HG03342 (cell line): Measurements from ENCODE around the gene SORBS2.
"Not testable (repeated sequence)": the region's sequence is repeated elsewhere in the genome, so short reads cannot be mapped to it uniquely, and the experiment has no call there.

Experiments
- ATAC-seq: cut with Tn5 transposase; IDR thresholded peaks from one replicate; pipeline ENCODE4 v1.9.1; 2021; ENCODE audit warnings: mild to moderate bottlenecking, moderate library complexity; ENCODE audit not compliant: unreplicated experiment

SORBS2 gene

DNA sequence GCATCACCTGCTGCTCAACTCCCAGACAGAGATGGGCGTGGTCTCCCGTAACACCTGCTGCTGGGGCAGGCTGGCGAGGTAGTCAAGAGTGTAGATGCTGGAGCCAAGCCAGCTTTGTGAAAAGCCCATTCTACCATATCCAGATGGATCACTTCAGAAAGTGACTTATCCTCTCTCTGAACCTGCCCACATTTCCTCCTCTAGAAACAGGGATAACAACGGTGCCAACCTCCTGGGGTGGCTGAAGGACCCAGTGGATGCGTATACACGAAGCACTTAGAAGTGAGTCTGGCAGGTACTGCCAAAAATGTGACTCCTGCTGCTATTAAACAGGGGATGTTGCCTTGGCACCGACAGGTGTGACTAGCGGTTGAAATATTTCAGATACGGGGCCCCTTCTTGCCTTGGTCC is 95.8 kb downstream of the SORBS2 start:
- no peak for ATAC-seq

DNA sequence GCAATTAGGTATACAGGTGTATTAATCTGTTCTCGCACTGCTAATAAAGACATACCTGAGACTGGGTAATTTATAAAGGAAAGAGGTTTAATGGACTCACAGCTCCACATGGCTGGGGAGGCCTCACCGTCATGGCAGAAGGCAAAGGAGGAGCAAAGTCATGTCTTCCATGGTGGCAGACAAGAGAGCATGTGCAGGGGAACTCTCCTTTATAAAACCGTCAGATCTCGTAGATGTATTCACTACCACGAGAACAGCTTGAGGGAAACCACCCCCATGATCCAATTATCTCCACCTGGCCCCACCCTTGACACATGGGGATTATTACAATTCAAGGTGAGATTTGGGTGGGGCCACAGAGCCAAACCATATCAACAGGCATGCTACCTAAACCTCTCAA is 97.5 kb downstream of the SORBS2 start:
- not testable (repeated sequence) for ATAC-seq

DNA sequence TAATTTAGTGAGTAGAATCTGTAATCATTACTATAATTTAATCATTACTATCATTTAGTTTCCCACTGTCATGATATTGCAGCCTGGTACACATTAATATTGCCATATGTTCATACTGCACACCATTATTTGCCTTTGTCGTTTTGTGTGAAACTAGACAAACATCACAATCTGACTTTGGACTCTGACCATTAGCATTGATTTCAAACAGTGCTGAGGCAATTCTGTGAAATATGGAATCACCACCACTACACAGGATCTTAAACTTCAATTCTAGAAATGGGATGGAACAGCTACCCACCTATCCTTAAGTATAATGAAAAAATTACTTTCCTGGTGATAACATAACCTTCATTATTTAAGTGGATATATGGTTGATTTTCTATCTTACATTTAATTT is 98.3 kb downstream of the SORBS2 start:
- no peak for ATAC-seq

DNA sequence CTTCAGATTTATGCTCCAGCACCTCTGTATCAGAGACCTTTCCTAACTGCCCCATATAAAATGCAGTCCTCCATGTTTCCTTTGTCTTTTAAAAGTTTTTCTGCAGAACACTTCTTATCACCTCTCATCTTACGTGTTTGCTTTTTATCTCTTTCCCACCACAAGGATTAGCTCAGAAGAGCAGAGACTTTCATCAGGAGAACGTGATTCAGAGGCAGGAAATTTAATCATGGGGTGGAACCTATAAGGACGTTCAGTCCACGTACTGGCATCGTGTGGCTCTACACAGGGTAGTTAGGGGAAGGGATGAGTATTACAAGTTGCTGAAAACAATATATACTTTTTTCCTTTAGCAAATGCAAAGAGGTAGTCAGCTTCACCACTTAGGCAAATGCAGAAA is 98.7 kb downstream of the SORBS2 start:
- ATAC-seq, result no peak

DNA sequence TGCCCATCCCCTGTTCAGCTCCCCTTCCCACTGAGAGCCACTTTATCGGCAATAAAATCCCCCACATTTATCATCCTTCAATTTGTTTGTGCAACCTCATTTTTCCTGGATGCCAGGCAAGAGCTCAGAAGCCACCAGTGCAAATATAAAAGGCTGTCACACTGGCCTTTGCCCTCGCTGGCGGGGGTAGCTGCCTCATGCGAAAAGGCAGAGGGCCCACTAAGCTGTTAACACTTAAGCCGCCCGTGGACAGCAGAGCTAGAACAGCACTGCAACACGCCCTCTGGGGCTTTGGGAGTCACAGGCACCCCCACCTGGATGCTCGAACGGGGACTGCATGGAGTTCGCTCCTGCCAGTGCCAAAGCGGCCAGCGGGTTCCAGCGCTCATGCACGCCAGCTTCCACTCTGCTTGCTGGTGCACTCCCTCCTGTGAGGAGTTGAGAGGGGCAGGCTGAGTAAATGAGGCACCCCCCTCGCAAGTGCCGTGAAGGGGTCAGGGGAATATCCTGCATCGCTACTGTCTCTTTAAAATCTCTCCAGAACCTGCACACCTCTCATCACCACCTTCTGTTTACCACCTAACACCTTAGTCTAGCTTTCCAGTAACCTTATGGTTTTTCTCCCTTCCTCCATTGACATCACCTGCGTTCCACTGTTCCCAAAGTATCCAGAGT is 99.5 kb downstream of the SORBS2 start:
- ATAC-seq, result no peak

DNA sequence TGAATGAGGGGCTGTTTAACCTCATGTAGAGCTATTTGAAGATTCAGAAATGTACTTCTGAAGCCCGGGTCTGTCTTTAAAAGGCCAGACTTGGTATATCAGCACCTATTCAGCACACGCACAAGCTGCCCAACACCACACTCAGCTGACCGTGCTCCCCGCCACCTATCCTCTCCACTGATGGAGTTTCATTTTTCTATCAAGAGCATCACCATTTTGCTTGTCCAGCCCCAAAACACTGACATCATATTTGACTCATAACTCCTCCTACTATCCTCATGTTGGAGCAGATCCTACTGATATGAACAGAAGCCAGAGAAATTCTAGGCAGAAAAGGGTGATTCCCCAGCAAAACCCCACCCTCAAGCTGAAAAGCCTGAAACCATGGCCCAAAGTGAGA is 100.3 kb downstream of the SORBS2 start:
- no peak for ATAC-seq

DNA sequence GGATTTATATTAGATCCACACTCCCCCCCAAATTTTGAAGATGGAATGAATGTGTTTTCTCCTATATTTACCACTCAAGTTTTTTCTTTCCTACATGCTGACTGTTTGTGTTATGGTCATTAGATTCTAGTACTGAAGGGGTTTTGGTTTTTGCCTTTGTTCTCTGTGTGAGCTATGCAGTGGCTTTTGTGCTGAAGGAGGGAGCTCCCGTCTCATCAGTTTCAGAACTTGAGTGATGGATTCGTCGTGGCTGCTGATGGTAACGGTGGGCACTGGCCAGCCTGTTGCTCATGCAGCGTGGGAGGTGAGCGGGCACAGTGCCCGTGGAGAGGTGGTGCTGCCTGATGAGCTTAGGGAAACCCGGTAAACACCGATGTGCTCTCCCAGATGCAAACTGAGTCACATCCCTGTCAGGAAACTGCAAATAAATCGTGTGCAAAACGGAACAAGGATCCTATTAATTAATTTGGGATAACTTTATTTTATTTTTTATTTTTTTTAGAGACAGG is 101.5 kb downstream of the SORBS2 start:
- ATAC-seq, result no peak

DNA sequence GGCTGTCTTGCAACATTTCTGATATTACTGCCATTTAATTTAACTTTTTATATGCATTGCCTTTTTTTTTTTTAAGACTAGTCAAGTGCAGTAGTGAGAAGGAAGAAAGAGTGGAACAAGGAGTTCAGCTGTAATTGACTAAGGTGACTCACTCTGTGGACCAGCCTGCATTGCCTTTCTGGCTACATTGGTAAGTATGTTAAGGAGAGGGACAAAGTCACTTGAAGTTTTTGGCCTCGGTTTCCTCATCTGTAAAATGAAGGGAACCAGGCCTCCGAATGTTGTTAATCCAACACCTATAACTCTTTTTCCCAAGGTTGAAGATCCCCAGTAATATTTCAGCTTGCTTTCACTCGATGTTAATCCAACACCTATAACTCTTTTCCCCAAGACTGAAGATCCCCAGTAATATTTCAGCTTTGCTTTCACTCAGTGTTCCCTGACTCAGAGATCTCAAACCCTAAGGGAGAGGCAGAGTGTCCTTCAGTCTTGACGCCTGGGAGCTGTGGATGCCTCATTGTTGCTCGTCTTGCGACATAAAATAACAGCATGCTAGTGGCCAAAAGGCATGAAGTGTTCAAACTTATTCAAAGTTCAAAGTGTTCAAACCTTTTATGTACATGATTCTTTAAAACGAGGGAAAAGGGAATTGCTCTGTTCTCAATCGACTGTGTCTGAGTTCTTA is 102.0 kb downstream of the SORBS2 start:
- no peak for ATAC-seq

DNA sequence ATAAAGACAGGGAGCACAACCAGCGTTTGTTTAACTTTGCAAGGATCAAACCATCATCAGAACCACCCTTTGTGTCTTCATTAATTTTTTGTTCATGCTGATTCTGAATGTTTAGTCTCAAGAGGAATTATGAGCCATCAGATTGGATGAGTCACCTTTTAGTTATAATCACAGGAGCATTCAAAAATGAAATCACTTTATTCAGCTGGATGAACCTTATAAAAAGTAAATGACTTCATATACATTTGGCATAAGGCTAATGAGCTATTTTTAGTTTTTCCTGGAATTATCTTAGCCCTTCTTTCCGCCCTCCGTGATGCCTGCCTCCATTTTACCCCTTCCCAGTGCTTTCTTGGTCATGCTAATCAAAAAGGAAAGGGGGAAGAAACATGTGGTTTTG is 103.6 kb downstream of the SORBS2 start:
- ATAC-seq, result no peak

DNA sequence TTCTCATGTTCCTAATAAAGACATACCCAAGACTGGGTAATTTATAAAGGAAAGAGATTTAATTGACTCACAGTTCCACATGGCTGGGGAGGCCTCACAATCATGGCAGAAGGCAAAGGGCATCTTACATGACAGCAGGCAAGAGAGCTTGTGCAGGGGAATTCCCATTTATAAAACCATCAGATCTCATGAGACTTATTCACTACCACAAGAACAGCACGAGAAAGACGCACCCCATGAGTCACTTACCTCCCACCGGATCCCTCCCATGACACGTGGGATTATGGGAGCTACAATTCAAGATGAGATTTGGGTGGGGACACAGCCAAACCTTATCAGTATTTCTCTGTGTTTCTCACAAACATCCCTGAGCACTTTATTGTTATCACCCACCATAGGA is 104.4 kb downstream of the SORBS2 start:
- peak; percentile 48 for ATAC-seq

DNA sequence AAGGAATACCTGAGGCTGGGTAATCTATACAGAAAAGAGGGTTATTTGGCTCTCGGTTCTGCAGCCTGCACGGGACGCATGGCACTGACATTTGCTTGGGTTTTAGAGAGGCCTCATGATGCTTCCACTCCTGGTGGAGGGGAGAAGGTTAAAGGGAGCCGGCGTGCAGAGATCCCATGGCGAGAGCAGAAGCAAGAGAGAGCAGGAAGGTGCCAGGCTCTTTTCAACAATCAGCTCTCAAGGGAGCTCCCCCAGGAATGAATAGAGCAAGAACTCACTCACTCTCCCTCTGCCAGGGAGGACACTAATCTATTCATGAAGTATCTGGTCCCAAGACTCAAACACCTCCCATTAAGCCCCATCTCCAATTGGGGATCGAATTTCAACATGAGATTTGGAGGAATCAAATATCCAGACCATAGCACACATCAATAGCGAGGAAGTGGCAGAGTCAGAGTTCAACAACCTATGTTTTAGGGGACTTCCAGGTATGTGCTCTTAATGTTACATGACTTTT is 109.8 kb downstream of the SORBS2 start:
- no peak for ATAC-seq

DNA sequence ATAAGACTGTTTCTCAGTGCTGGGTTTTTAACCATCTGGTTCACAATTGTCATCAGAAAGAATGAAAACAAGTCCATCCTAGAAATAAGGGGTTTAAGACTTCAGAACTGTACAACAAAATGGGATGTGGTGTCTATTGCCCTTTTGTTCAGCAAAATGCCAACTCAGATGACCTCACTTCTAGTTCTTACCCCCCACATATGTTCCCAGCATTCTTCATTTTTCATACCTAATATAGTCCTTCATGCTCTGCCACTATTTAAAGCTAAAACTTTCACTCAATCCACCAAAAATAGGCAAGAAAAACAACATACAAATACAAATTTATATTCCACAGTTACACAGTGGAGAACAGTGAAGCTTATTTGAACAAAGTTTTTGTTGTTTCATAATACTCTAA is 111.4 kb downstream of the SORBS2 start:
- ATAC-seq, result no peak

DNA sequence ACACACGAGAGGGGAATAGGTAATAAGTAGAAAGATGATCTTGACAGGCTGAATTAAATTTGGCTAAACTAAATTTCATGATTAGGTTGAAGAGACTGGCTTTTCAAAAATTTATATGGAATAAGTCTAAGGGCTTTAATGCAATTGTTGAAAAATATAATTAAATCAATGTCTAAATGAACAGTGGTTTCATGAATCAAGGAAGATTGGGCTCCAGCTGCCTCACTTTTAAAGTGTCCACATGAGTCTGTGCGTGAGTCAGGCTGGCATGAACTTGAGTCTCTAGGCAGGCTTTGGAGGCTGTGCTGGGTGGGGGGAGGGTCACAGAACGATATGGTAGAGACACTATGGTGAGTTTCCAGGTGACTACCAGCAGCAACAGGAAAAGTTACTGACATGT is 111.9 kb downstream of the SORBS2 start:
- ATAC-seq, result no peak

DNA sequence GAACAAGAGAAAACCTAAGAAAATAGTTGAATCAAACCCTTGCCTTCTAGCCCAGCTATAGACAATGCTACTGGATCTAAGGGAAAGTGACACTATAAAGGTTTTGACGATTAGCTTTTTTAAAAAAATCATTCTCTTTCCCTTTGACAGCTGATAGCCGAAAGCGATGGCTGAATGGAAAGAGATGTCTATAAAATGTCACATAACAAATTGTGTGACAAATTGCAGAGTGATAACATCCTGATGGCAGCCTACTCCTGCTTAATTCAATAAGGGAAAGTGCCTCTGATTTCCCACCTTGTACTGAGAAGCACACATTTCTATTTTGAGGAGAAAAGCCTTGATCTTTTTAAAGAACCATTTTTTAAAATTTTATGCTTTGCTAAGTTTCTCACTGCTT is 114.5 kb downstream of the SORBS2 start:
- no peak for ATAC-seq

DNA sequence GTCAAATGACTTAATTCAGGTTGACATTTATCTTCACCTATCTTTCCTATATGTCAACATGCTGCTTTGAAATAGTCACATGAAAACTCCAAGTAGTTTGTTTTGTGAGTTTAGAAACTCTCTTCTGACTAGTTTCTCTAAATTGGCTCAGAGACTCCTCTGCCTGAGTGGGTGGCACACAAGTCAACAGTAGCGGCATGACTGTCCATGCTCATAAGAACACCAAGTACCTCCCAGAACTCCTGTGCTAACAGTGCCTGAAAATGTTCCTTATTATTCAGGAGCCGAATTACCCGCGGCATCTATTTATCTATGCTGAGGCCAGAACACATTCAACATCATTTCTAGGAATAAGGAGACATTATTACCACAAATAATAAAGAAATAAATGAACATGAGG is 116.3 kb downstream of the SORBS2 start:
- ATAC-seq, result no peak

DNA sequence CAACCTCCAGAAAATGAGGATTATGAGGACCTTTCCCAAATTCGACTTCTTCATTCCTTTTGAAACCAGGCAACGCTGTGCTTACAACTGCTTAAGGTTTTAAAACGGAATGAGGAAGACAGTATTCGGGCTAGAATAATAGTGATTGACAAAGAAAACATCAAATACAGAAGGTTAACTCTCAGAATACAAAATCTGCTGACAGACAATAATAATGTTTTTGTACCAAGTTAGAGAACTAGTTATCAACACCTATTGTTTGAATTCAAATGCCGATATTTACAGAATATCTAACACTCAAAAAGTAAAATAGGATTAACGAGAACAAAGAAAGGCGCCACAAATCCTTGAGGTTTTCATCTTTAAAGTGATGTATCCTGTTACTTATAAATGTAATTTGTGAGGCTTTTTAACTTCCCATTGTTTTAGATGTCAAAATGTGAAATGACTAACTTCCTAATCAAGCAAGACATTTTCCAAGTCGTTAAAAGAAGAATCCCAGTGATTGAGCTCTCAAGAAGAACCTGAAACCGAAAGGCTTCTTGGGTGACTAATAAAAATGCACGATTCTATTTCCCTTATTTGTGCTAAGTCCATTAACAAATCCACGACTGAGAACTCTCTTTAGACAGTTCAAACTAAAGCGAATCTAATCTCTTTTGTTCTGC is 118.3 kb downstream of the SORBS2 start:
- ATAC-seq, result no peak

DNA sequence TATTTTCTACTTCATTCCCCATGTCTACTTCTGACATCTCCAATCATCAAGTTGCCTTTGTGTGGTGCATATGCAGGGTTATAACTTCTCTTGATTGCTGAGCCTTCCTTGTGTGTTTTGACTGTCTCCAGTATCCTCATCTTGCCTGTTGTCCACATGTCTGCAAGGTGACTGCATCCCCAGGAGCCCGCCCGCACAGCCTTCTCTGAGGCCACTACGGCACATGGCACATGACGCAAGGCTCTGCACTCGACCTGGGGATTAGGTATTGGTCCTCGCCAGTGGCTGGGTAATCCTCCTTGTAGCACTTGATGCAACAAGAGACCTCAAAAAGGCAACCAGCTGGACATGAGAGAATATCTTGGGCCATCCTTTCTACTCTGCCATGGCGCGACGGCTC is 122.6 kb downstream of the SORBS2 start:
- no peak for ATAC-seq

DNA sequence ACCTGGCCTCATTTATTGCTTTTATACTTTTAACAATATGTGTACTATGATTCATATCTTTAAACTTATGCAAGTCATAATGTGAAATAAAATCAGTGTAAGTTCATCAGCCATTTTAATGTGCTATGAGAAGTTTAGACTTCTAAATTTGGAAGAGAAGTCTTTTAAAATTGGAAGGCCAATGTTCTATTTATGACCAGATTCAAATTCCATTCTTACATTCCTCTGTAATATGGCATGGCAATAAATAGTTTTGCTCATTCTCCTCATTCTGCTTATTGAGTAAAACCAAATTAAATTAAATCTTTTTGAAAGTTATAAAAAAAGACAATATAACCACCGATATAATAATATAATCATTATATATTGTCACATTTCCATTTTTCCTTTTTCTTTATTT is 126.2 kb downstream of the SORBS2 start:
- no peak for ATAC-seq

DNA sequence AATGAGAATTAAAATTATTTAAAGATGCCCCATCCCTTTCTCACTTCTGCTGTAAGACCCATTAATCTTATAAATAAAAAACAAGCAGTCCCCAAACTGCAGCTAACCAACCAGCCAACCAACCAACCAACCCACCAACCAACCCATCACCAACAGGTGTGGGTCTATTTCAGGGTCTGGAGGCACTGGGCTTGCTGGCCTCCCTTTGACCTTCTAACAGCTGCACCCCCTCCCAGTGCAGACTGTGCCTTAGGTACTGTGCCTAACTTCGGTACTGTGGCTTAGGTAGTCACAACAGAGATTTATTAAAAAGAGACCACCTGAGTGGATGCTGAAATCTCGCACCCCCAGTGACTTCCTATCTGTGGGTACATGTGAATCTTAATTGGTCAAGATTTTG is 128.1 kb downstream of the SORBS2 start:
- no peak for ATAC-seq

DNA sequence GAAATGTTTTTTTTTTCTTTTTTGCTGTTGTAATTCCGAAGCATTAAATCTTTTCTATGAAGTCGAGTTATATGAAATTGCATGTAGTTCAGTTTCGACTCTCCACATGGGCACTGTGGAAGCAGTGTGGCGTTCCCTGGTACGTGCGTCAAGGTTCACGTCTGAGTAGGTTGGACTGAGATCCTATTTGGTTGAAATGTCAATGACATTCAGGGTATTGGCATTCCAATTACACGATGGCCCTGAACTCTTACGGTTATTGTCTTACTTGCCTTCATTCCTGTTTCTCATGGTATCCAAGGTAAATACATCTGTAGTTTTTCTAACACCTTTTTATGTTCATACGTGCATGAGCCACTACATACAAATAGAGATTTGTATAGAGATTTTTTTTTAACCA is 128.8 kb downstream of the SORBS2 start:
- no peak for ATAC-seq

DNA sequence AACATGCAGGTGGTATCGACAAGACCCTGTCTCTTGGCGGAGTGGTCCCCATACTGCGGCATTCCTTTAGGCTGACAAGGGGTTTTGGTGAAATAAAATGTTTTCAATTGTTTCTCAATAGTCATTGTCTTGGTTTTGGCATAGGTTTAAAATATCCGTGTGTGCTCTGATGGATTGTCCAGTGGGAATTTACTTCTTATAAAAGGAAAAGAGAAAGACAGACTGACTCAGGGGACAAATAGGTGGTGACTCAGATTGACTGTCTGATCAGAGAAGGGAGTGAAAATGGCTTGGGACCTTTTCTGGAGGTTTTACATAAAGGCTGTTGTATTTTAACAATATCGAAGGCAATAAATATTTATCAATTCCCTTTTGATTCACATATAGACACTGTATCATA is 129.8 kb downstream of the SORBS2 start:
- no peak for ATAC-seq

DNA sequence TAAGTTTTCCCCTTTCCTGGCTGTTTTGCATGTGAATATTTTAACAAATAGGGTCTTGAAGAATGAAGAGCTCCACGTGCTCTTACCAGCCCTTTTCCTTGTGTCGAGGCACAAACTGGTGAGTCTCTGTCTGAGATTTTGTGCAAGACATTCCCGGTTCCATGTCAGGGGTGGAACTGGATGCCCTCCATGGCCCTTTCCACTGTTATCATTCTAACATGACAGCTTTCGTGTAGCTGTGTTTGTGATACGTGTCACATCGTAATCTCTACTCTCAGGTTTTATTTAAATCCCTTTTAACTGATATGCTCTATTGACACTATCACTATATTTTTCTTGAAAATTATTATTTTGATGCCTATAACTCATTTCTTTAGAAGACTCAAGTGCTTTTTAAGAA is 130.4 kb downstream of the SORBS2 start:
- ATAC-seq, result no peak
